Esophagus muscularis mucosa (tissue), 3 donors: Measurements from ENCODE around the gene GOLGA2.
A peak's percentile ranks its signal among the peaks of the same experiment; 100 is the strongest.

ENCODE experiments used
- CTCF ChIP-seq, 3 experiments: fragments of 200-600 bp in 2 of 3; fragments of 450-650 bp in 1 of 3; sonication (generic) in 2 of 3; IDR thresholded peaks; one replicate each; pipeline ENCODE4 v1.5.1; 2017 to 2019; ENCODE audit warnings: antibody characterized with exemption in 3 of 3, mild to moderate bottlenecking in 2 of 3, moderate library complexity in 1 of 3
- POLR2A ChIP-seq: fragments of 450-650 bp; IDR thresholded peaks from one replicate; pipeline ENCODE4 v1.6.1; 2017; ENCODE audit warnings: antibody characterized with exemption, moderate library complexity, mild to moderate bottlenecking, low read depth

- TF ChIP-seq CTCF (IDR thresholded peaks at IDR 0.05) (peak in 1 of 3 experiments; percentile 20), POLR2A (peak; percentile 3)
These were observed 46.8 kb upstream of the GOLGA2 start, which contains the start of the genes COQ4 and TRUB2 for GRCh38 chr9:128322404-128323211.
